Jurkat, Clone E6-1 (cell line): ENCODE measurements around the gene GSTT2.

Source experiments
- DNase-seq: peaks from one replicate; pipeline ENCODE4 v3.0.0-alpha.2; 2011; ENCODE audit warnings: low read depth, low spot score
- H3K4me3 ChIP-seq: 2 replicates; pipeline ENCODE4 v1.5.1; 2011; ENCODE audit warnings: mild to moderate bottlenecking, low read length, control low read depth, moderate library complexity

The GSTT2 gene

DNA sequence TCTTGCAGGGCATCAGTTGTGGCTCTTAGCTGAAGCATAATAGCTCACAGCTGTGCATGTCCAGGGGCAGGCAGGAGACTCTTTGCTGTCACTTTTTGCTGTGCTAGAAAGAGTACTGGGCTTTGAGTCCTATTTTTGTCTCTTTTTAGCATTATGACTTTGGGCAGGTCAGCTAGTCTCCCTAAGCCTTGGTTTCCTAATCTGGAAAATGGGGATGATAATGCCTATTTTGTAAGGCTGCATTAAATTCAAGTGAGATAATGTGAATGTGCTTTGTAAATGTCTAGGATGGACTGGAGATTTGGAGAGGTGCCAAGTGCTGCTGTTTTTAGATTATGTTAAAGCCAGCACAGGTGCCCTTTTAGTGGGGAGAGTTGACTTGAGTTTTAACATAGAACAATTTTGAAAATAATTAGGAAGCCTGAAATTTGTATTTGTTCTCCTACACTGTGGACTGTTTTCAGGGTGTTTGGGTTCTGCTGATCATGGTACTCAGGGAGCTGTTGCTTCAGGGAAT is 50.3 kb downstream of the GSTT2 start:
- DNase-seq: no peak
- H3K4me3 ChIP-seq: no peak overlapping the region
